H1 (cell line): ENCODE results near the gene COL6A5. TPM values are rescaled to one million over a fixed set of nuclear protein-coding genes. Genes with fewer than 3 reads are reported as not detected.

Experiments used
- CTCF ChIA-PET: fragments of 300-600 bp; sonication (Branson Sonifier 250); formaldehyde crosslinking; loops from one replicate; lab custom pipeline; 2021; ENCODE audit not compliant: partially characterized antibody; lab: Charles Lee
- POLR2A ChIA-PET: fragments of 300-600 bp; sonication (Branson Sonifier 250); formaldehyde crosslinking; loops from one replicate; lab custom pipeline; 2021; ENCODE audit warnings: inconsistent platforms; ENCODE audit not compliant: partially characterized antibody; lab: Charles Lee
- DNase-seq, 2 experiments: peaks; one replicate each; pipeline versions ENCODE4 v3.0.0 to v3.0.0-alpha.2; 2010 to 2022; ENCODE audit warnings: low spot score in 2 of 2, low read depth in 1 of 2, mixed read lengths in 1 of 2
- FAIRE-seq: peaks from 2 replicates; lab custom pipeline; 2011; peaks lifted over from hg19 to GRCh38; lab: Jason Lieb, UNC
- H2AFZ ChIP-seq: 2 replicates; pipeline ENCODE4 v1.8.1; 2012; ENCODE audit warnings: low read length, inconsistent platforms
- H2AK5ac ChIP-seq: 2 replicates; pipeline ENCODE4 v1.6.1; 2013; ENCODE audit warnings: low read depth, low read length
- H2BK120ac ChIP-seq: replicated peaks from 2 replicates; pipeline ENCODE3; 2013; ENCODE audit warnings: low read depth, low read length, inconsistent platforms
- H2BK12ac ChIP-seq: 2 replicates; pipeline ENCODE4 v1.6.1; 2013; ENCODE audit warnings: low read depth, low read length
- H2BK15ac ChIP-seq: 2 replicates; pipeline ENCODE4 v1.6.1; 2013; ENCODE audit warnings: low read length
- H2BK20ac ChIP-seq: 2 replicates; pipeline ENCODE4 v1.6.1; 2013; ENCODE audit warnings: low read length
- H2BK5ac ChIP-seq: 2 replicates; pipeline ENCODE4 v1.6.1; 2013; ENCODE audit warnings: low read depth, low read length
- H3K14ac ChIP-seq: 2 replicates; pipeline ENCODE4 v1.6.1; 2013; ENCODE audit warnings: inconsistent platforms; ENCODE audit not compliant: insufficient read length
- H3K18ac ChIP-seq: 2 replicates; pipeline ENCODE4 v1.6.1; 2013; ENCODE audit warnings: low read length; ENCODE audit errors: extremely low read depth
- H3K23ac ChIP-seq: 2 replicates; pipeline ENCODE4 v1.6.1; 2013; ENCODE audit warnings: inconsistent platforms; ENCODE audit not compliant: insufficient read length
- H3K23me2 ChIP-seq: 2 replicates; pipeline ENCODE4 v1.6.1; 2013; ENCODE audit warnings: low read depth, low read length
- H3K27ac ChIP-seq: 2 replicates; pipeline ENCODE4 v1.6.1; 2011; ENCODE audit warnings: low read depth, low read length, inconsistent platforms
- H3K27me3 ChIP-seq, 4 experiments: replicated peaks in 1 of 4; 1 replicate in 1 of 4; 2 replicates in 3 of 4; pipeline versions ENCODE4 v1.6.1 to v1.8.1; 2011 to 2013; ENCODE audit warnings: low read length in 3 of 4, mild to moderate bottlenecking in 3 of 4, inconsistent platforms in 2 of 4, mixed read lengths in 2 of 4, moderate library complexity in 1 of 4; ENCODE audit not compliant: control insufficient read depth in 3 of 4, insufficient read depth in 3 of 4; ENCODE audit errors: extremely low read depth in 1 of 4
- H3K36me3 ChIP-seq, 4 experiments: 2 replicates each; pipeline versions ENCODE4 v1.6.1 to v1.8.1; 2011 to 2013; ENCODE audit warnings: mild to moderate bottlenecking in 4 of 4, low read length in 3 of 4, moderate library complexity in 2 of 4, control low read depth in 1 of 4, inconsistent platforms in 1 of 4; ENCODE audit not compliant: insufficient read depth in 4 of 4, control insufficient read depth in 2 of 4
- H3K4ac ChIP-seq: replicated peaks from 2 replicates; pipeline ENCODE3; 2013; ENCODE audit warnings: low read length, low read depth, mixed read lengths, inconsistent platforms; ENCODE audit not compliant: insufficient read length
- H3K4me1 ChIP-seq, 4 experiments: replicated peaks in 1 of 4; 1 replicate in 1 of 4; 2 replicates in 3 of 4; pipeline versions ENCODE4 v1.6.1 to v1.8.1; 2011 to 2013; ENCODE audit warnings: low read length in 3 of 4, inconsistent platforms in 2 of 4, mixed read lengths in 1 of 4; ENCODE audit not compliant: insufficient read depth in 4 of 4, control insufficient read depth in 3 of 4
- H3K4me2 ChIP-seq, 2 experiments: 2 replicates each; pipeline versions ENCODE4 v1.6.1 to v1.8.1; 2011 to 2013; ENCODE audit warnings: low read depth in 2 of 2, low read length in 2 of 2, control low read depth in 1 of 2, inconsistent platforms in 1 of 2, mild to moderate bottlenecking in 1 of 2; ENCODE audit not compliant: insufficient read depth in 1 of 2
- H3K4me3 ChIP-seq, 4 experiments: fragments of 200-600, 300-600 bp in 1 of 4; sonication (generic), shearing (Covaris generic), sonication (Bioruptor Twin) in 1 of 4; 2 replicates each; pipeline versions ENCODE4 v1.5.1 to v1.8.1; 2011 to 2016; ENCODE audit warnings: low read length in 4 of 4, low read depth in 3 of 4, control low read depth in 2 of 4, inconsistent platforms in 2 of 4, mild to moderate bottlenecking in 2 of 4, mixed read lengths in 1 of 4, moderate library complexity in 1 of 4; ENCODE audit not compliant: insufficient read depth in 2 of 4; ENCODE audit errors: extremely low read depth in 1 of 4
- H3K56ac ChIP-seq: replicated peaks from 2 replicates; pipeline ENCODE3; 2013; ENCODE audit warnings: low read depth, mild to moderate bottlenecking, mixed read lengths, low read length, inconsistent platforms; ENCODE audit not compliant: insufficient read length
- H3K79me1 ChIP-seq: 2 replicates; pipeline ENCODE4 v1.6.1; 2013; ENCODE audit warnings: low read depth, low read length, control low read depth
- H3K79me2 ChIP-seq, 2 experiments: 2 replicates each; pipeline versions ENCODE4 v1.6.1 to v1.8.1; 2012 to 2013; ENCODE audit warnings: low read length in 2 of 2, mild to moderate bottlenecking in 2 of 2, inconsistent platforms in 1 of 2; ENCODE audit not compliant: insufficient read depth in 2 of 2, control insufficient read depth in 1 of 2
- H3K9ac ChIP-seq, 4 experiments: replicated peaks in 1 of 4; 1 replicate in 1 of 4; 2 replicates in 3 of 4; pipeline versions ENCODE4 v1.6.1 to v1.8.1; 2011 to 2013; ENCODE audit warnings: low read depth in 3 of 4, low read length in 3 of 4, control low read depth in 2 of 4, mild to moderate bottlenecking in 2 of 4, moderate library complexity in 2 of 4, inconsistent platforms in 1 of 4; ENCODE audit errors: extremely low read depth in 1 of 4
- H3K9me3 ChIP-seq, 2 experiments: 2 replicates each; pipeline versions ENCODE4 v1.6.1 to v1.8.1; 2012 to 2013; ENCODE audit warnings: mild to moderate bottlenecking in 2 of 2, moderate library complexity in 2 of 2, control low read depth in 1 of 2, inconsistent platforms in 1 of 2, low read depth in 1 of 2, low read length in 1 of 2, mixed read lengths in 1 of 2; ENCODE audit not compliant: insufficient read depth in 2 of 2
- H4K20me1 ChIP-seq, 2 experiments: replicated peaks in 1 of 2; 2 replicates each; pipeline versions ENCODE3 to v1.8.1; 2011 to 2013; ENCODE audit warnings: inconsistent platforms in 2 of 2, low read length in 2 of 2, mild to moderate bottlenecking in 1 of 2; ENCODE audit not compliant: insufficient read depth in 2 of 2, control insufficient read depth in 1 of 2
- H4K5ac ChIP-seq: 2 replicates; pipeline ENCODE4 v1.6.1; 2013; ENCODE audit warnings: low read length, low read depth, mixed read lengths, inconsistent platforms; ENCODE audit not compliant: insufficient read length
- H4K8ac ChIP-seq: 2 replicates; pipeline ENCODE4 v1.8.0; 2013; ENCODE audit warnings: mild to moderate bottlenecking, moderate library complexity, low read length, inconsistent platforms; ENCODE audit not compliant: insufficient read depth; ENCODE audit errors: extremely low read depth
- H4K91ac ChIP-seq: replicated peaks from 2 replicates; pipeline ENCODE3; 2013; ENCODE audit warnings: low read length, mixed read lengths, inconsistent platforms; ENCODE audit not compliant: insufficient read length
- RAD21 ChIP-seq, 2 experiments: IDR thresholded peaks in 1 of 2; conservative IDR thresholded peaks in 1 of 2; 2 replicates each; pipeline ENCODE4 v1.6.1; 2011; ENCODE audit warnings: low read depth in 2 of 2, low read length in 2 of 2, improper control_type of control experiment in 1 of 2, inconsistent platforms in 1 of 2, mild to moderate bottlenecking in 1 of 2, moderate library complexity in 1 of 2
- SAP30 ChIP-seq: fragments of 300-600 bp; sonication (generic); IDR thresholded peaks from 2 replicates; pipeline ENCODE4 v1.7.1; 2012; ENCODE audit warnings: low read length, moderate library complexity, mild to moderate bottlenecking, inconsistent platforms; ENCODE audit not compliant: insufficient read depth, insufficient replicate concordance
- SIN3A ChIP-seq, 2 experiments: IDR thresholded peaks in 1 of 2; conservative IDR thresholded peaks in 1 of 2; 2 replicates each; pipeline ENCODE4 v1.6.1; 2011 to 2012; ENCODE audit warnings: low read length in 2 of 2, improper control_type of control experiment in 1 of 2, low read depth in 1 of 2, mild to moderate bottlenecking in 1 of 2
- USF2 ChIP-seq: IDR thresholded peaks from 2 replicates; pipeline ENCODE4 v1.6.1; 2011; ENCODE audit warnings: low read length, improper control_type of control experiment
- ZNF274 ChIP-seq: IDR thresholded peaks from 2 replicates; pipeline ENCODE4 v1.7.0; 2012; ENCODE audit warnings: low read length, borderline replicate concordance; ENCODE audit errors: extremely low read depth
- WGBS, 2 experiments: shearing (Covaris generic) in 1 of 2; methylation state at CpG; one replicate each; pipeline versions ENCODE4 v1.1.6 to v1.1.7; 2013 to 2015; ENCODE audit warnings: low lambda C conversion rate in 2 of 2, mixed read lengths in 2 of 2, inconsistent platforms in 1 of 2, low coverage in 1 of 2, missing lambda C conversion rate in 1 of 2; ENCODE audit not compliant: insufficient replicate concordance in 2 of 2, insufficient coverage in 1 of 2, insufficient read length in 1 of 2; ENCODE audit errors: extremely low coverage in 1 of 2, missing lambda C conversion rate in 1 of 2; 5-methylcytosine and 5-hydroxymethylcytosine counted together
- polyA plus RNA-seq, 7 experiments: library from polyadenylated mRNA; depleted of rRNA in 3 of 7; stranded (reverse) in 5 of 7; unstranded in 2 of 7; fragments of >200 nt in 5 of 7; fragments of 200-250 nt in 2 of 7; gene quantifications; 1 replicate in 5 of 7; 2 replicates in 1 of 7; 4 replicates in 1 of 7; pipeline versions ENCODE4 v1.2.1 to v1.2.3, GENCODE V29; 2011 to 2013; ENCODE audit warnings: missing spikeins in 2 of 7, mixed read lengths in 2 of 7
- total RNA-seq: library from RNA; stranded (reverse); fragmentation: NEBNext Ultra II Directional; extraction: Animal tissue kit (Norgen Biotek cat#: 25700); gene quantifications from 2 replicates; pipeline ENCODE4 v1.2.1, GENCODE V29; 2021

Gene COL6A5
- total and polyA plus RNA-seq, 2 of the 8 experiments (the other 6 are each of a cell fraction or from before 2014, with no cell fraction given) = 0.05 to 0.06 TPM

GRCh38 chr3:130527426-130527825, 182.0 kb downstream of the COL6A5 start:
- no peaks in the 10 kb centered on the region for H3K36me3 ChIP-seq
- H2BK12ac ChIP-seq = no peak overlapping the region
- TF ChIP-seq USF2 = no peak
- TF ChIP-seq SIN3A (conservative IDR thresholded peaks at IDR 0.05 in 1 of 2, IDR thresholded peaks at IDR 0.05 in 1 of 2; ENCODE audit: low read depth in 1 of 2, low read length in 2 of 2) = no peak
- TF ChIP-seq RAD21 (IDR thresholded peaks at IDR 0.05 in 1 of 2, conservative IDR thresholded peaks at IDR 0.05 in 1 of 2; ENCODE audit: low read depth in 2 of 2, low read length in 2 of 2) = no peak
- no peak for TF ChIP-seq ZNF274
- no peak for TF ChIP-seq SAP30
- no peaks in the 10 kb centered on the region for H3K27me3 ChIP-seq
- H3K4me2 ChIP-seq = no peak overlapping the region
- no peak overlapping the region for H3K4me3 ChIP-seq
- no peaks in the 10 kb centered on the region for H3K79me2 ChIP-seq
- no peak overlapping the region for H3K18ac ChIP-seq
- FAIRE-seq = no peak
- no peak overlapping the region for H2BK20ac ChIP-seq
- H2AFZ ChIP-seq = no peak overlapping the region
- H3K9me3 ChIP-seq = no peaks in the 10 kb centered on the region
- H4K5ac ChIP-seq = no peak overlapping the region
- peaks cover 2% of the 10 kb centered on the region; the same call in 1 of the 2 replicates for H3K23me2 ChIP-seq
- H3K4ac ChIP-seq = no peak overlapping the region
- H3K4me1 ChIP-seq = no peaks in the 10 kb centered on the region; a peak in 2 of 7 replicates
- no peak for DNase-seq
- H2BK5ac ChIP-seq = no peak overlapping the region
- CTCF ChIA-PET = interaction anchor here (0.6 to 5.6 kb wide), 4 partner anchors 10 to 251 kb away, joined by 3 to 29 read pairs (median 4); no protein-coding TSS in a partner anchor
- H3K27ac ChIP-seq = no peak overlapping the region
- no peak overlapping the region for H2AK5ac ChIP-seq
- no peak overlapping the region for H3K9ac ChIP-seq
- WGBS, 2 experiments = 69% methylated on average over 1 of the region's 1 CpG; no CpG with 5 or more reads in 1 of the 2 experiments
- no peak overlapping the region for H3K23ac ChIP-seq
- POLR2A ChIA-PET = interaction anchor here (1.1 kb wide), 1 partner anchor 11 kb away, joined by 3 read pairs; no protein-coding TSS in a partner anchor
- no peak overlapping the region for H2BK15ac ChIP-seq
- no peak overlapping the region for H4K91ac ChIP-seq
- H2BK120ac ChIP-seq = no peak overlapping the region
- H4K20me1 ChIP-seq = no peaks in the 10 kb centered on the region
- H3K14ac ChIP-seq = no peak overlapping the region
- H3K56ac ChIP-seq = no peak overlapping the region
- H3K79me1 ChIP-seq = no peaks in the 10 kb centered on the region
- no peak overlapping the region for H4K8ac ChIP-seq
